Activated CD4-positive, CD25-positive, alpha-beta regulatory T cell treated with anti-CD3 and anti-CD28 coated beads, Interleukin-2, amount 50 U/mL, for 16 hours (primary cell): Measurements from ENCODE around the gene TUBB2A.
A peak's percentile ranks its signal among the peaks of the same experiment; 100 is the strongest.
"Not testable (repeated sequence)": the region's sequence is repeated elsewhere in the genome, so short reads cannot be mapped to it uniquely, and the experiment has no call there.

ENCODE experiments used
- DNase-seq: peaks from one replicate; pipeline ENCODE4 v3.0.0-alpha.2; 2020; ENCODE audit warnings: low read depth, low spot score

Gene TUBB2A

GRCh38 chr6:3157131-3157933, at the start of gene TUBB2A:
Gene TUBB2A, minus strand, starts transcription at chr6:3157544. Its CDS starts 81 bp downstream, at chr6:3157463.
- peak; percentile 79 for DNase-seq

GRCh38 chr6:3206339-3207015, 49.1 kb upstream of the TUBB2A start:
- DNase-seq, result no peak

GRCh38 chr6:3205913-3206312, 48.6 kb upstream of the TUBB2A start:
- no peak for DNase-seq

GRCh38 chr6:3204921-3205320, 47.6 kb upstream of the TUBB2A start:
- DNase-seq, result no peak

GRCh38 chr6:3202999-3203696, 45.8 kb upstream of the TUBB2A start:
- DNase-seq, result no peak

GRCh38 chr6:3201388-3201787, 44.0 kb upstream of the TUBB2A start:
- no peak for DNase-seq

GRCh38 chr6:3200682-3201081, 43.3 kb upstream of the TUBB2A start:
- no peak for DNase-seq

GRCh38 chr6:3199382-3199781, 42.0 kb upstream of the TUBB2A start:
- no peak for DNase-seq

GRCh38 chr6:3197734-3198133, 40.4 kb upstream of the TUBB2A start:
- DNase-seq, result not testable (repeated sequence)

GRCh38 chr6:3196770-3197169, 39.4 kb upstream of the TUBB2A start:
- DNase-seq, result no peak

- no peak for DNase-seq
Measured at GRCh38 chr6:3195695-3196497, 38.6 kb upstream of the TUBB2A start.

- no peak for DNase-seq
Measured at GRCh38 chr6:3195420-3195694, 38.0 kb upstream of the TUBB2A start.

GRCh38 chr6:3194535-3195419, 37.4 kb upstream of the TUBB2A start:
- DNase-seq, result no peak

- no peak for DNase-seq
Measured at GRCh38 chr6:3193102-3193849, 35.9 kb upstream of the TUBB2A start.

- no peak for DNase-seq
Measured at GRCh38 chr6:3190779-3191178, 33.4 kb upstream of the TUBB2A start.

GRCh38 chr6:3190056-3190455, 32.7 kb upstream of the TUBB2A start:
- no peak for DNase-seq

GRCh38 chr6:3189192-3189591, 31.8 kb upstream of the TUBB2A start:
- not testable (repeated sequence) for DNase-seq

GRCh38 chr6:3188262-3188661, 30.9 kb upstream of the TUBB2A start:
- no peak for DNase-seq

- no peak for DNase-seq
Measured at GRCh38 chr6:3186974-3187382, 29.6 kb upstream of the TUBB2A start.

- DNase-seq, result no peak
Measured at GRCh38 chr6:3183066-3183465, 25.7 kb upstream of the TUBB2A start.
